Activated CD4-positive, alpha-beta memory T cell treated with anti-CD3 and anti-CD28 coated beads for 36 hours (primary cell): ENCODE data around the gene PRPF8. TPM values are rescaled to one million over a fixed set of nuclear protein-coding genes. Genes with fewer than 3 reads are reported as not detected.

Source experiments
- CTCF ChIA-PET: fragments of 350-600 bp; sonication (Branson Sonifier 250); formaldehyde crosslinking; loops from one replicate; lab custom pipeline; 2021; ENCODE audit warnings: antibody characterized with exemption, inconsistent platforms; lab: Charles Lee
- POLR2A ChIA-PET: fragments of 350-600 bp; sonication (Branson Sonifier 250); formaldehyde crosslinking; loops from one replicate; lab custom pipeline; 2021; ENCODE audit warnings: antibody characterized with exemption; lab: Charles Lee
- DNase-seq: peaks from one replicate; pipeline ENCODE4 v3.0.0-alpha.2; 2020
- H3K27ac Mint-ChIP-seq: one replicate; pipeline ENCODE4 v1.8.0; 2021; ENCODE audit warnings: mixed read lengths
- H3K27me3 Mint-ChIP-seq: one replicate; pipeline ENCODE4 v1.8.0; 2021; ENCODE audit warnings: mixed read lengths
- H3K36me3 Mint-ChIP-seq: one replicate; pipeline ENCODE4 v1.8.0; 2021; ENCODE audit warnings: mixed read lengths
- H3K4me1 Mint-ChIP-seq: one replicate; pipeline ENCODE4 v1.8.0; 2021; ENCODE audit warnings: low read depth, mixed read lengths
- H3K4me3 Mint-ChIP-seq: one replicate; pipeline ENCODE4 v1.8.0; 2021; ENCODE audit warnings: mild to moderate bottlenecking, mixed read lengths
- H3K9me3 Mint-ChIP-seq: one replicate; pipeline ENCODE4 v1.8.0; 2021; ENCODE audit warnings: mixed read lengths
- intact Hi-C: fragments of 100-400 bp; cut with micrococcal nuclease; formaldehyde crosslinking; loops from one replicate; pipeline ENCODE4 v1.15.1; 2023
- total RNA-seq, 2 experiments: library from RNA; stranded (reverse); gene quantifications; one replicate each; pipeline ENCODE4 v1.2.3, GENCODE V29; 2021

The PRPF8 gene
- total RNA-seq, 2 experiments from 2014 or later: 370 to 378 TPM

DNA sequence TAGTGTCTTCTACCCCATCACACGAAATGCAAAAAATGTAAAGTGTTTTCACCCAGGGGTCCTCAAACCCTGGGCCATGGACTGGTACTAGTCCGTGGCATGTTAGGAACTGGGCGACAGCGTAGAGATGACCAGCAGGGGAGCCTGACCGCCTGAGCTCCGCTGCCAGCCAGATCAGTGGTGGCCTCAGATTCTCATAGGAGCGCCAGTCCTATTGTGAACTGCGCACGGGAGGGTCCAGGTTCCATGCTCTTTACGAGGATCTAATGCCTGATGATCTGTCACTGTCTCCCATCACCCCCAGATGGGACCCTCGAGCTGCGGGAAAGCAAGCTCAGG, 43.6 kb downstream of the PRPF8 start:
- H3K9me3 Mint-ChIP-seq: no peaks in the 10 kb centered on the region
- intact Hi-C loops: loop anchor here (10.0 kb wide), 1 partner anchor 394 kb away; the partner anchor contains the start of gene DPH1
- DNase-seq: no peak
- H3K36me3 Mint-ChIP-seq: no peaks in the 10 kb centered on the region
- H3K27me3 Mint-ChIP-seq: no peaks in the 10 kb centered on the region
- no peak overlapping the region for H3K27ac Mint-ChIP-seq
- H3K4me1 Mint-ChIP-seq: peaks cover 18% of the 10 kb centered on the region
- ChIA-PET CTCF (interaction anchor here (1.4 kb wide), 1 partner anchor 67 kb away, joined by 4 read pairs; no protein-coding TSS in a partner anchor), POLR2A (no interaction called here)
- no peak overlapping the region for H3K4me3 Mint-ChIP-seq

DNA sequence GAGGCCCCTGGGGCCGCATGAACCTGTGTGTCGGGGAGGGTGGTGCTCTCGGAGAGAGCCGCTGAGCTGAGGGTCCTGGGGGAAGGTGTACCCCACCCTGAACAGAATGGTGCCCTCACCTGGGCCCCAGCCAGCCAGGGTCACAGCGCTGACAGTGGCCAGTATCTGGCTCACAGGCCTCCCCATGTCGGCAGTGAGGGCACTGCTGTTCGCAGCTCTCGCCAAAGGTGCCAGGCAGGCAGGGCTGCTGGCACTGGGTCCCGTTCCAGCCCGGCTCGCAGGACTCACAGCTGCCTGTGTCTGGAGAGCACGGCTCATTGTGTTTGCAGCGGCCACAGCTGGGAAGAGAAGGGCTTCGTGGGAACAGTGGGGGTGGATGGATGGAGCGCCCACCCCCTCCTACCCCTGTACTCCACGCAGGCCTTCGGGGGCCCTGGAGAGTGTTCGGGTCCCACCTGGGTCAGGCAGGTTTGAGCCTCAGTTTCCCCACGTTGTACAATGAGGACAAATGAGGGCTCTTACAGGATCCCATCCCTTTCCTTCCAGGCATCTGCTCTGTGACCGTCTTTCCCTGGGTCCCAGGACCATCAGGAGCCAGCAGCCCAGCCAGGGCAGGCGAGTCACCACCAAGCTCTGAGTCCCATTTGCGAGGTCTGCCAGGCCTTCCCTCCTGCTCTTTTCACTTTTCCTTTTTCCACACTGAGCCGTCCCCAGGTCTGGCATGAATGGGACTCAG, 44.2 kb downstream of the PRPF8 start:
- no peaks in the 10 kb centered on the region for H3K36me3 Mint-ChIP-seq
- ChIA-PET CTCF (interaction anchor here (1.4 to 2.7 kb wide), 2 partner anchors 11 to 66 kb away, joined by 4 to 19 read pairs; no protein-coding TSS in a partner anchor), POLR2A (no interaction called here)
- no peak overlapping the region for H3K27ac Mint-ChIP-seq
- intact Hi-C loops: loop anchor here (10.0 kb wide), 1 partner anchor 394 kb away; the partner anchor contains the start of gene DPH1
- H3K4me3 Mint-ChIP-seq: no peak overlapping the region
- no peaks in the 10 kb centered on the region for H3K9me3 Mint-ChIP-seq
- DNase-seq: no peak
- peaks cover 16% of the 10 kb centered on the region for H3K4me1 Mint-ChIP-seq
- no peaks in the 10 kb centered on the region for H3K27me3 Mint-ChIP-seq

DNA sequence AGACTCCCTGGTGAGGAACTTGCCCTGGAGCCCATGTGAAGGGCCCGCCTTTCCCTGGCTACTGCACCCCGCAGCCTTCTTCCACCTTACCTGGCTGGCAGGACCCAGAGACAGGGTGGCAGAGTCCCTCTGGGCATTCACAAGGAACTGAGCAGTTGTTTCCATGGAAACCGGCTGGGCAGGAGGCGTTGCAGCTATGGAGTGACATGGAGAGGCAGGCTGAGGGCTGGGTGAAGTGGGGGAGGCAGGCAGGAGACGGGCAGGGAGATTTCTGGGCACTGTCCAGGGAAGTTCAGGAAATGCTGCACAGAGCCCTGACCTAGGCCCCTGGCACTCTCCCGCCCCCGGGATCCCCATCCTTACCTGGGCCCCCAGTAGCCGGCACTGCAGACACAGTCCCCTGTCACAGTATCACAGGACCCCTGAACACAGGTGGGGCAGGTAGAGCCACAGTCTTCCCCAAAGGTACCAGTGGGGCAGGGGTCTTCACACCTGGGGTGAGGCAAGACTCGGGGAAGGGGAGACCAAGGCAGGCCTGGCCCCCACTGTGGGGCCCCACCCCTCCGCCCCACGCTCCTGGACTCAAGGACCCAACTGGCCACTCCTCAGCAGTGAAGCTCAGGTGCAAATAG, 45.0 kb downstream of the PRPF8 start:
- ChIA-PET POLR2A (no interaction called here), CTCF (interaction anchor here (2.7 kb wide), 1 partner anchor 10 kb away, joined by 19 read pairs; no protein-coding TSS in a partner anchor)
- H3K4me3 Mint-ChIP-seq: no peak overlapping the region
- intact Hi-C loops: loop anchor here (10.0 kb wide), 1 partner anchor 395 kb away; the partner anchor contains the start of gene DPH1
- H3K9me3 Mint-ChIP-seq: no peaks in the 10 kb centered on the region
- no peak for DNase-seq
- H3K27ac Mint-ChIP-seq: no peak overlapping the region
- H3K36me3 Mint-ChIP-seq: no peaks in the 10 kb centered on the region
- peaks cover 8% of the 10 kb centered on the region for H3K4me1 Mint-ChIP-seq
- H3K27me3 Mint-ChIP-seq: no peaks in the 10 kb centered on the region

DNA sequence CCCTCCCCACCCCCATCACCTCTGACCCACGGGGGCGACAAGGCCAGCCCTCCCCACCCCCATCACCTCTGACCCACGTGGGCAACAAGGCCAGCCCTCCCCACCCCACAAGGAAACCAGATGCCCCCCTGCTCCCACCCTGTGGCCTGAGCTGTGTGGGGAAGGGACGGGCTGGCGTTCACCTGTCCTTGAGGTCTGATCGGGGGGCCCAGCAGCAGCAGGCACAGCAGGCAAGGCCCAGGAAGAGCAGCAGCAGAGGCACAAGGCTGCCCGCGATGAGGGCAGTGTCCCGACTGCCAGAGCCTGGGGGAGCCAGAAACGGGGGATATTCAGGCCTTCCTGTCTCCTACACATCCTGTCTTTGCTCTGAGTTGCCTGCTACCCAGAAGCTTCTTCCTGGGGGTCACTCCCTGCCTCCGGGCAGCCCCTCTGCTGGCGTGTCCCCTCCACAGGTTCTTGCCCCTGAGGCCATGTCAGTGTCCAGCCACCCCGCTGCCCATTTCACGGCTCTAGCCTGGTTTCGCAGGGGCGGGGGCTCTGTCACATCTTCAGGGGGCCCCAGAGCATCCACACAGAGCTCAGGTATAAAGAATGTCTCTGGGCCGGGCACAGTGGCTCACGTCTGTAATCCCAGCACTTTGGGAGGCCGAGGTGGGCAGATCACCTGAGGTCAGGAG, 45.9 kb downstream of the PRPF8 start:
- H3K4me3 Mint-ChIP-seq: no peak overlapping the region
- intact Hi-C loops: no loop called here
- ChIA-PET CTCF (interaction anchor here (2.7 kb wide), 1 partner anchor 9 kb away, joined by 19 read pairs; no protein-coding TSS in a partner anchor), POLR2A (interaction anchor here (0.6 kb wide), 1 partner anchor 212 kb away, joined by 4 read pairs; no protein-coding TSS in a partner anchor)
- H3K4me1 Mint-ChIP-seq: no peaks in the 10 kb centered on the region
- no peaks in the 10 kb centered on the region for H3K9me3 Mint-ChIP-seq
- H3K27ac Mint-ChIP-seq: no peak overlapping the region
- H3K27me3 Mint-ChIP-seq: no peaks in the 10 kb centered on the region
- no peak for DNase-seq
- H3K36me3 Mint-ChIP-seq: no peaks in the 10 kb centered on the region

DNA sequence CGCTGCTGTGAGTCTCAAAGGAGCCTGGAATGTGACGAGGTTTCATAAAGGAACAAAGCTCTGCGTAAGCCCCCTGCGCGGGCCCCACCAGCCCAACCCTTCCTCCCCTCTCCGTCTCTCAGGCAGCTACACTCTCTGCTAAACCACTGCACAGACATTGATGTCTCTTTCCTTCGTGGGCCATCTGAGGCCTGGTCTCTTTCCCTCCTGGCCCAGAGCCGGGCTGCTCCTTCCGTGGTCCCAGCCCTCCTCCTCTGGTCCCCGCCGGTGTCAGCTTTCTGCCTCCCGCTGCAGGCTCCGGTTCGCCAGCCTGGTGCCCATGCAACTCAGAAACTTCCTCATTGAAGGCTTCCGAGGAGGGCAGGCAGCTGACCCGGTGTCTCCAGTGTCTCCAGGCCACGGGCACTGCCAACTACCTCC, 46.5 kb downstream of the PRPF8 start:
- Mint-ChIP-seq H3K27ac (no peak overlapping the region), H3K9me3 (no peaks in the 10 kb centered on the region), H3K4me1 (no peaks in the 10 kb centered on the region), H3K36me3 (no peaks in the 10 kb centered on the region), H3K4me3 (no peak overlapping the region), H3K27me3 (no peaks in the 10 kb centered on the region)
- POLR2A ChIA-PET: no interaction called here
- CTCF ChIA-PET: interaction anchor here (2.7 kb wide), 1 partner anchor 8 kb away, joined by 19 read pairs; no protein-coding TSS in a partner anchor
- intact Hi-C loops: no loop called here
- DNase-seq: no peak

DNA sequence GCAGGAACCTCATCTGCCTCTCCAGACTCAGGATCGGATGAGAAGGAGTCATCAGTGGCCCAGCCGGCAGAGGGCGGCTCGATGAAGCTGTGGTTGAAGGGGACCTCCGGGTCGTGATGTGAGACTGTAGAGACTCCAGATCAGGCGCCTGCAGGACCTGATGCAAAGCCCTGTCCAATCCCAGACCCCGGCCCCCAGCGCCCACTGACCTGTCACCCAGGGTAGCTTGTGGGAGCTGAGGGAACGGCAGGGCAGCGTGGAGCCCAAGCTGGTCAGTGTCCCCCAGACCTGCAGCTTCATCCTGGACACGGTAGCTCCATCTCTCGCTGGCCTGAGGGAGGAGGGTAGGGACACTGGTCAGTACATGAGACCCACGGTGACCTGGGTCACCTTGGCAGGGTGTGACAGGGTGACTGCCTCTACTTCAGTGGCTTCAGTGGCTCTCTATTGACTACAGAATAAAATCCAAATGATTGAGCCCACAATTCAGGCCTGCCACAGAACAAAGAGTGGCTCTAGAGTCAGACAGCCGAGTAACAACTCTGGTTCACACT, 47.9 kb downstream of the PRPF8 start:
- POLR2A ChIA-PET: no interaction called here
- Mint-ChIP-seq H3K4me1 (no peaks in the 10 kb centered on the region), H3K36me3 (no peaks in the 10 kb centered on the region), H3K27me3 (no peaks in the 10 kb centered on the region), H3K27ac (no peak overlapping the region), H3K9me3 (no peaks in the 10 kb centered on the region), H3K4me3 (no peak overlapping the region)
- intact Hi-C loops: no loop called here
- DNase-seq: no peak
- CTCF ChIA-PET: interaction anchor here (1.0 to 1.4 kb wide), 2 partner anchors 12 to 62 kb away, joined by 3 to 4 read pairs; no protein-coding TSS in a partner anchor

DNA sequence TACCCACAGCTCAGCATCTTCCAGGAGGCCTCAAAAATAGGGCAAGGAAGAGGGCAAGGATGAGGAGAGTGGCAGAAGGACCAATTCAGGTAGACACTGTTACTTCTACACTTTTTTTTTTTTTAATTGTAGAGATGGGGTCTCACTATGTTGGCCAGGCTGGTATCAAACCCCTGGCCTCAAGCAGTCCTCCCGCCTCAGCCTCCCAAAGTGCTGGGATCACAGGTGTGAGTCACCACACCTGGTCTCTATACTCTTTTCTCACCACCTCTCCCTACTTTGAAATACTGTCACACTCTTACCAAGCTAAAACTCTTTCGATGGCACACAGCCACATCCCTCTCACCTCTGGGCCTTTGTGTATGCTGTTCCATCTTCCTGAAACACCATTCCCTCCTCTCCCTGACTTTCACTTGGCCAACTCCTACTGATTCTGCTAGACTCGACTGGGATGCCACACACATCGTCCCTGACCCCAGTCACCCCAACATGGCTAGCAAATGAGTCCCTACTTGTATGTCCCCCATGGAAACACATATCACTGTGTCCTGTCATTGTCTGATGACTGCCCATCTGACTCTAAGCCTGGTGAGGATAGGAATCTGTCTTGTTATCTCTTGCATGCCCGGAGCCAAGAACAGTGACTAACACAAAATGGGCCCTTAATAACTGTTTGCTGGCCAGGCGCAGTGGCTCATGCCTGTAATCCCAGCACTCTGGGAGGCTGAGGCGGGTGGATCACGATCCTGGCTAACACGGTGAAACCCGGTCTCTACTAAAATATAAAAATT, 48.8 kb downstream of the PRPF8 start:
- POLR2A ChIA-PET: no interaction called here

DNA sequence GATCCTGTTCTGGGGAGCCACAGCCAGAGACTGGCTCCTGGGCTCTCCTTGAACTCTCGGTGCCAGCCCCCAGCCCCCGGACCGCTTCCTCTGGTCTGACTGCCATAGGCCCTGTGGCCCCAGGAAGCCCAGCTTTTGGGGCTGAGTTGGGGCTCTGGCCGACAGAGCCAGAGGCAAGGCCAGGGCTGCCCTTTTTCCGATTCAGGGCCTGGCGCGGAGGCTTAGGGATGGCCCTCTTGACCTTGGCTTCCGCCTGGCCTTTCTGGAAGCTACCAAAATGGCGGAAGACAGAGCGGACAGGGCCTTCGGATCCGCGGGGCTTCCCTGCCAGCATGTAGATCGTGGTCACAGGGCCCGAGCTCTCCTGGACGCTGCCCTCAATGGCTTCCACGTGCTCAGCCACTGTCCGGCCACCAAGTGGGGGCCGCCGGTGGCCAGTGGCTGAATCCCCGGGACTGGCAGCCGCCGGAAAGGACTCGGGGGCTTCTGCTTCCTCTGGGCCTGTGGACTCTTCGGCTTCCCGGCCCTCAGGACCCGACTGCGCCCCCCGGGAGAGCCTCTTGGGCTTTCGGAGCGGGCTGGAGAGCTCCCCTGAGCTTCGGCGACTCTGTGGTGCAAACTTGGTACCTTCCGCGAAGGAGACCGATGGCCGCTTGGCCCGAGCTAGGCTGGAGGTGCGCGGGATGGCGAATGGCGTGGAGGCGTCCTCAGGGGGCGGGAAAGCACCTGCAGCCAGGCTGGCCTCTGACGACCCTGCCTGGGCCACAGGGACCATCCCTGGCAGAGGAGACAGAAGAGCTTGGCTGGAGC, 49.6 kb downstream of the PRPF8 start:
- intact Hi-C loops: no loop called here
- Mint-ChIP-seq H3K36me3 (no peaks in the 10 kb centered on the region), H3K4me3 (no peak overlapping the region), H3K4me1 (peaks cover 2% of the 10 kb centered on the region), H3K27ac (no peak overlapping the region), H3K27me3 (no peaks in the 10 kb centered on the region), H3K9me3 (no peaks in the 10 kb centered on the region)
- no peak for DNase-seq
- POLR2A ChIA-PET: no interaction called here
- CTCF ChIA-PET: interaction anchor here (1.0 kb wide), 1 partner anchor 60 kb away, joined by 3 read pairs; no protein-coding TSS in a partner anchor

More for the DNA sequence above, 48.8 kb downstream of the PRPF8 start:
- Mint-ChIP-seq H3K36me3 (no peaks in the 10 kb centered on the region), H3K27me3 (no peaks in the 10 kb centered on the region), H3K4me3 (no peak overlapping the region), H3K9me3 (no peaks in the 10 kb centered on the region), H3K27ac (no peak overlapping the region), H3K4me1 (no peaks in the 10 kb centered on the region)
- no peak for DNase-seq
- intact Hi-C loops: no loop called here
- CTCF ChIA-PET: interaction anchor here (1.0 kb wide), 1 partner anchor 61 kb away, joined by 3 read pairs; no protein-coding TSS in a partner anchor

DNA sequence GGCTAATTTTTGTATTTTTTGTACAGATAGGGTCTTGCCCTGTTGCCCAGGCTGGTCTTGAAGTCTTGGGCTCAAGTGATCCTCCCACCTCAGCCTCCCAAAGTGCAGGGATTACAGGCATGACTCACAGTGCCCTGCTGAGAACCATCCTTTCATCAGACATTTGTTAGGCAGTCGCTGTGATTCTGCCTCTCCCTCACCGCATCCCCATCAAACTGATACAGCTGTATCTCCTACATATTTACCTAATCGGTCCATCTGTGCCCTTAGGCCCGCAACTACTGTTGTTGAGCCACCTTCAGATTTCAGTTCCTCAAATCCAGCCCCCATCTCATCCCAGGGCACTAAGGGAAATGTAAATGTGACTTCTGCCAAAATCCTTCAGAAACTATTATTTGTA, 54.0 kb downstream of the PRPF8 start:
- DNase-seq: no peak
- Mint-ChIP-seq H3K27me3 (peaks cover 15% of the 10 kb centered on the region), H3K4me3 (no peak overlapping the region), H3K9me3 (no peaks in the 10 kb centered on the region), H3K27ac (no peak overlapping the region), H3K4me1 (peaks cover 11% of the 10 kb centered on the region), H3K36me3 (no peaks in the 10 kb centered on the region)
- ChIA-PET POLR2A (interaction anchor here (0.7 to 2.4 kb wide), 3 partner anchors 19 to 93 kb away, joined by 3 to 14 read pairs (median 4); partner anchors contain the start of gene RILP), CTCF (interaction anchor here (0.6 to 9.4 kb wide), 30 partner anchors 9 to 402 kb away, joined by 3 to 209 read pairs (median 6); partner anchors contain the start of genes INPP5K, PITPNA, RILP and SCARF1)
- intact Hi-C loops: loop anchor here (1.0 to 2.0 kb wide), 3 partner anchors 56 to 114 kb away; partner anchors contain the start of gene INPP5K
